ENCODE measurements around the gene CSNK1G1.
"Not testable (repeated sequence)": the region's sequence is repeated elsewhere in the genome, so short reads cannot be mapped to it uniquely, and the experiment has no call there.

The CSNK1G1 gene

GRCh38 chr15:64349375-64349774 is 6.6 kb downstream of the CSNK1G1 start:
- no peak for DNase-seq (ENCODE audit: low read depth in 2 of 2)

- no peak for DNase-seq (ENCODE audit: low read depth in 2 of 2)
Observed at GRCh38 chr15:64348455-64348854, 7.5 kb downstream of the CSNK1G1 start.

GRCh38 chr15:64346242-64346641 is 9.7 kb downstream of the CSNK1G1 start:
- DNase-seq (ENCODE audit: low read depth in 2 of 2) = not testable (repeated sequence)

GRCh38 chr15:64344651-64345294 is 11.2 kb downstream of the CSNK1G1 start:
- no peak for DNase-seq (ENCODE audit: low read depth in 2 of 2)

GRCh38 chr15:64343841-64344240 is 12.1 kb downstream of the CSNK1G1 start:
- DNase-seq (ENCODE audit: low read depth in 2 of 2) = no peak

GRCh38 chr15:64343222-64343621 is 12.8 kb downstream of the CSNK1G1 start:
- DNase-seq (ENCODE audit: low read depth in 2 of 2) = no peak

GRCh38 chr15:64341961-64342360 is 14.0 kb downstream of the CSNK1G1 start:
- DNase-seq (ENCODE audit: low read depth in 2 of 2) = no peak

- DNase-seq (ENCODE audit: low read depth in 2 of 2) = no peak
Observed at GRCh38 chr15:64340355-64340754, 15.6 kb downstream of the CSNK1G1 start.

GRCh38 chr15:64337761-64338160 is 18.2 kb downstream of the CSNK1G1 start:
- DNase-seq (ENCODE audit: low read depth in 2 of 2) = no peak

- DNase-seq (ENCODE audit: low read depth in 2 of 2) = no peak
Observed at GRCh38 chr15:64333986-64334929, 21.7 kb downstream of the CSNK1G1 start.

GRCh38 chr15:64333516-64333915 is 22.5 kb downstream of the CSNK1G1 start:
- DNase-seq (ENCODE audit: low read depth in 2 of 2) = no peak

- DNase-seq (ENCODE audit: low read depth in 2 of 2) = not testable (repeated sequence)
Observed at GRCh38 chr15:64331668-64332067, 24.3 kb downstream of the CSNK1G1 start.

- DNase-seq (ENCODE audit: low read depth in 2 of 2) = not testable (repeated sequence)
Observed at GRCh38 chr15:64326975-64327374, 29.0 kb downstream of the CSNK1G1 start.

- not testable (repeated sequence) for DNase-seq (ENCODE audit: low read depth in 2 of 2)
Observed at GRCh38 chr15:64326458-64326857, 29.5 kb downstream of the CSNK1G1 start.

- no peak for DNase-seq (ENCODE audit: low read depth in 2 of 2)
Observed at GRCh38 chr15:64324165-64324877, 31.7 kb downstream of the CSNK1G1 start.

GRCh38 chr15:64315216-64315615 is 40.8 kb downstream of the CSNK1G1 start:
- no peak for DNase-seq (ENCODE audit: low read depth in 2 of 2)

- DNase-seq (ENCODE audit: low read depth in 2 of 2) = no peak
Observed at GRCh38 chr15:64314456-64314855, 41.5 kb downstream of the CSNK1G1 start.

- no peak for DNase-seq (ENCODE audit: low read depth in 2 of 2)
Observed at GRCh38 chr15:64311566-64311965, 44.4 kb downstream of the CSNK1G1 start.

- DNase-seq (ENCODE audit: low read depth in 2 of 2) = no peak
Observed at GRCh38 chr15:64310036-64310435, 45.9 kb downstream of the CSNK1G1 start.

- DNase-seq (ENCODE audit: low read depth in 2 of 2) = no peak
Observed at GRCh38 chr15:64305261-64305660, 50.7 kb downstream of the CSNK1G1 start.

GRCh38 chr15:64289550-64289949 is 66.4 kb downstream of the CSNK1G1 start:
- DNase-seq (ENCODE audit: low read depth in 2 of 2) = no peak

- no peak for DNase-seq (ENCODE audit: low read depth in 2 of 2)
Observed at GRCh38 chr15:64288999-64289398, 67.0 kb downstream of the CSNK1G1 start.

Data from stimulated activated CD8-positive, alpha-beta memory T cell treated with anti-CD3 and anti-CD28 coated beads, Interleukin-7, amount 100 ng/mL, for 1 hour (primary cell).